ENCODE results near the gene NDUFA7.

GRCh38 chr19:8305798-8306197 is 15.4 kb downstream of the NDUFA7 start:
- no peak for TF ChIP-seq EP300 (IDR thresholded peaks at IDR 0.05)
- no peak for TF ChIP-seq CTCF (IDR thresholded peaks at IDR 0.05)
